Lower leg skin (tissue), 4 donors: Measurements from ENCODE around the gene TBX6. TPM values are rescaled to one million over a fixed set of nuclear protein-coding genes. Genes with fewer than 3 reads are reported as not detected.

Experiments
- DNase-seq, 2 donors: peaks; one replicate each; pipeline ENCODE4 v3.0.0-alpha.2; 2019; ENCODE audit warnings: low spot score in 2 of 2
- H3K4me3 ChIP-seq: fragments of 200-600 bp; sonication (generic); 2 replicates; pipeline ENCODE4 v1.5.1; 2017; ENCODE audit warnings: mild to moderate bottlenecking, low read depth; ENCODE audit not compliant: poor library complexity, severe bottlenecking
- POLR2A ChIP-seq, 2 donors: fragments of 450-650 bp; IDR thresholded peaks; one replicate each; pipeline ENCODE4 v1.6.1; 2016 to 2017; ENCODE audit warnings: antibody characterized with exemption in 2 of 2, mild to moderate bottlenecking in 1 of 2, moderate library complexity in 1 of 2
- WGBS, 2 donors: methylation state at CpG; one replicate each; pipeline ENCODE4 v1.1.5; 2018; 5-methylcytosine and 5-hydroxymethylcytosine counted together
- intact Hi-C: fragments of 100-400 bp; cut with DNase I; formaldehyde crosslinking; loops from one replicate; pipeline ENCODE4 v1.15.0; 2023; ENCODE audit warnings: low total_unique reads
- total RNA-seq, 4 donors: library from RNA; depleted of rRNA; stranded (reverse); fragments of >200 nt; gene quantifications; one replicate each; pipeline ENCODE4 v1.1.0, GENCODE V29; 2016
- TF ChIP-seq, protein P1 (sequence below), 3 donors: fragments of 450-650 bp; IDR thresholded peaks; one replicate each; pipeline ENCODE4 v1.5.1; 2016; ENCODE audit warnings: antibody characterized with exemption in 3 of 3, mild to moderate bottlenecking in 3 of 3, moderate library complexity in 2 of 3

Gene TBX6
- total RNA-seq, 4 donors from 2014 or later, result 2.6 to 7.2 (median 3.8) TPM

DNA sequence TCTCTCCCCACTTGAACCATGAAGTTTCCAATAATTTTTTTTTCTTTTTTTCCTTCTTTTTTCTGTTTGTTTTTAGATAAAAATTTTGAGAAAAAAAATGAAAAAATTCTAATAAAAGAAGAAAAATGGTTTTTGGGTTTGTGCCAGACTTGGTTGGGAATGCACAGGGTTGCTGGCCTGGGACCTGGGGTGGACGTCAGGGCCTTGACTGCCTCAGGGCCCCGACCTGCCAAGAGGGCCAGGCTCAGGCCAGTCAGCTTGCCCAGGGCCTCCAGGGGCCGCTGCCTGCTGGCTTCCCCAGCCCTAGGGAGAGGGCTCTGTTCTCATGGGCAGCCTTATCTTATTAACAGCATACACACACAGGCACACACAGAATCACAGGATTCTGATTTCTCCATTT lies 6.5 kb downstream of the TBX6 start:
- no peak overlapping the region for H3K4me3 ChIP-seq
- no peak for TF ChIP-seq POLR2A (IDR thresholded peaks at IDR 0.05)
- TF ChIP-seq, protein P1, sequence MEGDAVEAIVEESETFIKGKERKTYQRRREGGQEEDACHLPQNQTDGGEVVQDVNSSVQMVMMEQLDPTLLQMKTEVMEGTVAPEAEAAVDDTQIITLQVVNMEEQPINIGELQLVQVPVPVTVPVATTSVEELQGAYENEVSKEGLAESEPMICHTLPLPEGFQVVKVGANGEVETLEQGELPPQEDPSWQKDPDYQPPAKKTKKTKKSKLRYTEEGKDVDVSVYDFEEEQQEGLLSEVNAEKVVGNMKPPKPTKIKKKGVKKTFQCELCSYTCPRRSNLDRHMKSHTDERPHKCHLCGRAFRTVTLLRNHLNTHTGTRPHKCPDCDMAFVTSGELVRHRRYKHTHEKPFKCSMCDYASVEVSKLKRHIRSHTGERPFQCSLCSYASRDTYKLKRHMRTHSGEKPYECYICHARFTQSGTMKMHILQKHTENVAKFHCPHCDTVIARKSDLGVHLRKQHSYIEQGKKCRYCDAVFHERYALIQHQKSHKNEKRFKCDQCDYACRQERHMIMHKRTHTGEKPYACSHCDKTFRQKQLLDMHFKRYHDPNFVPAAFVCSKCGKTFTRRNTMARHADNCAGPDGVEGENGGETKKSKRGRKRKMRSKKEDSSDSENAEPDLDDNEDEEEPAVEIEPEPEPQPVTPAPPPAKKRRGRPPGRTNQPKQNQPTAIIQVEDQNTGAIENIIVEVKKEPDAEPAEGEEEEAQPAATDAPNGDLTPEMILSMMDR (IDR thresholded peaks at IDR 0.05), result no peak
- 60 to 72% methylated on average over 3 of the region's 3 CpGs for WGBS, 2 donors
- intact Hi-C loops, result no loop called here
- DNase-seq, result no peak

DNA sequence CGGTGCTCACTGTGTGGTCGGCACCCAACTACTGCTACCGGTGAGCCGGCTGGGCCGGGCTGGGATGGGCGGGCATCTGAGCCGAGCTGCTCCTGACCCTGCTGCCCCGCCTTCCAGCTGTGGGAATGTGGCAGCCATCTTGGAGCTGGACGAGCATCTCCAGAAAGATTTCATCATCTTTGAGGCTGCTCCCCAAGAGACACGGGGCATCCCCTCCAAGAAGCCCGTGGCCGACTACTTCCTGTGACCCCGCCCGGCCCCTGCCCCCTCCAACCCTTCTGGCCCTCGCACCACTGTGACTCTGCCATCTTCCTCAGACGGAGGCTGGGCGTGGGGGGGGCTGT lies 6.9 kb downstream of the TBX6 start:
- WGBS, 2 donors, result 35 to 54% methylated on average over 16 to 17 of the region's 17 CpGs
- TF ChIP-seq, protein P1 (IDR thresholded peaks at IDR 0.05), result no peak
- TF ChIP-seq POLR2A (IDR thresholded peaks at IDR 0.05), result no peak
- no peak for DNase-seq
- intact Hi-C loops, result no loop called here
- no peak overlapping the region for H3K4me3 ChIP-seq

DNA sequence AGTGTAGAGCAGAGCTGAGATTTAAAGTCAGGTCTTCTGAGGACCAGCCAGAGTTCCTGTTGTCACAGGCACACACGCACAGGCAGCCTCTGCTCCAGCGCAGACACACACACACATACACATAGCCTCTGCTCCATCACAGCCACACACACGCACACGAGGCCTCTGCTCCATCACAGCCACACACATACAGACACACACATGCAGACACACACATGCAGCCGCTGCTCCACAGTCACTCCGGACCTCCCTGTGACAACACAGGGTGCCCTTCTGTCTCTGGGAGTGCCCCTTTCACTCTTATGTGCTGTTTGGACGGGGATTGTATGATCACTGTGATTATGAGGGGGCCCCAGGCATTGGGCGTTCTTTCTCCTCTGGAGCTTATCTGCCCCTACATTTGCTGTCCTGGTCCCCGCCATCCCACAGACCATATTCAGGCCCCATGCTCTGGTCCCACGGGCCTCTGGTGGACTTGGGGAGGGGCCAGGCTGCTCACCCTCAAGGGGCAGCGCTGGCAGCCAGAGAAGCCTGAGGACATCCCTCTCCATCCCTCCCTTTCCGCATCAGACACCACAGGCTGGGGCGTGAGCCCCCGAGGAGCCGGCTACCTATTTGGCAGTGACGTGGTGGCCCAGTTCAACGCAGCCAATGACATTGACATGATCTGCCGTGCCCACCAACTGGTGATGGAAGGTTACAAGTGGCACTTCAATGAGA lies 7.5 kb downstream of the TBX6 start:
- H3K4me3 ChIP-seq, result no peak overlapping the region
- no peak for TF ChIP-seq POLR2A (IDR thresholded peaks at IDR 0.05)
- WGBS, 2 donors, result 81 to 84% methylated on average over 18 of the region's 18 CpGs
- no peak for DNase-seq
- intact Hi-C loops, result no loop called here

DNA sequence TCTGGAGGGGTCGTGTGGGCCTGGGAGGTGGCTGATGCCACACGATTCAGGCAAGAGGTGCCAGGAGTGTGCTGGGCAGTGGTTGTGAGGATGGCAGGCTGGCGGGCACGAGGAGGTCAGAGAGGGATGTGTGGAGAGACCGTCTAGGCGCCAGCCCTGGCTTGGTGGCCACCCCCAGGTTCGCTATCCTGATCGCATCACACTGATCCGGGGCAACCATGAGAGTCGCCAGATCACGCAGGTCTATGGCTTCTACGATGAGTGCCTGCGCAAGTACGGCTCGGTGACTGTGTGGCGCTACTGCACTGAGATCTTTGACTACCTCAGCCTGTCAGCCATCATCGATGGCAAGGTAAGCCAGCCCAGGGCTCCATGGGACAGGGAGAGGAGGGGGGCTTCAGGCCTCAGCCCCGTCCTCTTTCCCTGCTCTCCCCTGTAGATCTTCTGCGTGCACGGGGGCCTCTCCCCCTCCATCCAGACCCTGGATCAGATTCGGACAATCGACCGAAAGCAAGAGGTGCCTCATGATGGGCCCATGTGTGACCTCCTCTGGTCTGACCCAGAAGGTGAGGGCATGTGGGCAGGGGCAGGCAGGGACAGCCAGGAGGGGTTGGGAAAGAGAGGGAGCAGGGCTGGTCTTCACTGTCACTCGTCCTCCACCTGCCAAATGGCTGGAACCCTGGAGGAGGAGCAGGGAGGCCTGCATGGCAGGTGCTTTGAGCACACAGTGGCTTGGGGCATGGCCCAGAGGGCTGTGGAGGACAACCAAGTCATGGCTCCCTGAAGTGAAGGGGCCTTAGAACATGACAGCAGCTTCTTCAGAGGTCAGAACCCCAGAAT lies 8.3 kb downstream of the TBX6 start:
- H3K4me3 ChIP-seq, result no peak overlapping the region
- 91 to 92% methylated on average over 24 of the region's 24 CpGs for WGBS, 2 donors
- TF ChIP-seq, protein P1 (IDR thresholded peaks at IDR 0.05), result no peak
- no peak for TF ChIP-seq POLR2A (IDR thresholded peaks at IDR 0.05)
- no peak for DNase-seq
- intact Hi-C loops, result no loop called here

DNA sequence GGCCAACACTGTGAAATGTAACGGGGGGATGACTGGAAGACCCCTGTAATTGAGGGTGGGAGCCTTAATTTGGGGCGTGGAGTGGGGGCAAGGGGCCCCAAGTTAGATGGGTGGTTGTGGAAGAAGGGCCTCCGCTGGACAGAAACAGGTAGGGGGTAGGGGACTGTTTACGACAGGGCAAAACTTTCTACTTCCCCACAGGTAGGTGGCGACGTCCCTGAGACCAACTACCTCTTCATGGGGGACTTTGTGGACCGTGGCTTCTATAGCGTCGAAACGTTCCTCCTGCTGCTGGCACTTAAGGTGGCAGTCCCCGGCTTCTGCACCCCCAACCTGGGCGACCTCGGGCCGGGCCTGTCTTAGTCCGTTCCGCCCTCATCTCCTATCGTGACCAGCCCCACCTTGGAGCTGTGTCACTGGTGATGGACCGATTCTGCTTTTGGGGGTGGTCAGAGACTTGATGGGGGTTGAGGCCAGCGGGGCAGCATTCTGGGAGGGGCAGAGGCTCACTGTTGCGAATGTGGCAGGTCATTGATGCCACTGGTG lies 9.1 kb downstream of the TBX6 start:
- intact Hi-C loops, result no loop called here
- 84 to 87% methylated on average over 20 of the region's 20 CpGs for WGBS, 2 donors
- no peak for DNase-seq
- no peak overlapping the region for H3K4me3 ChIP-seq
- no peak for TF ChIP-seq POLR2A (IDR thresholded peaks at IDR 0.05)
- TF ChIP-seq, protein P1 (IDR thresholded peaks at IDR 0.05), result no peak

DNA sequence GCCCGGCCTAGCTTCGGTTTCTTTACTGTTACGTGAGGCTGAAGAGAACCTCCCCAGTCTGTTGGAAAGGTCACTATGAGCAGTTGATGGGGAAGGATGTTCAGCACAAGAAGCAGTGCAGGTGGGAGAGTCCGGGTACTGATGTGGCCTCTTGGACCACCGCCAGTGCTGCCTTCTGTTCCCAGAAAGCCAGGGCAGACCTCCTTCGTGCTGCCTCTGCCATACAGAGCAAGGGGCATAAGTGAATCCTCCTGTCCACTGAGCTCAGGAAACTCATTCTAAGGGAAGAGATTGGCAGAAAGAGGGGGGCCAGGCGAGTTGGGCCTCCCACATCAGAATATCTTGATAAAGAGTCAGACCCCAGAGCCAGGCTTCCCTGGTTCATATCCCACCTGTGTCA lies 12.2 kb downstream of the TBX6 start:
- intact Hi-C loops, result no loop called here
- WGBS, 2 donors, result 84 to 89% methylated on average over 7 of the region's 7 CpGs
- TF ChIP-seq, protein P1 (IDR thresholded peaks at IDR 0.05), result no peak
- no peak for TF ChIP-seq POLR2A (IDR thresholded peaks at IDR 0.05)
- no peak overlapping the region for H3K4me3 ChIP-seq
- DNase-seq, result no peak
